Muscle of leg (tissue), 16 donors: ENCODE results near the gene STK10. TPM values are rescaled to one million over a fixed set of nuclear protein-coding genes. Genes with fewer than 3 reads are reported as not detected.
A peak's percentile ranks its signal among the peaks of the same experiment; 100 is the strongest.

Source experiments
- DNase-seq: peaks from one replicate; pipeline ENCODE4 v3.0.0; 2013
- H3K27ac ChIP-seq: one replicate; pipeline ENCODE4 v1.5.1; 2013; ENCODE audit warnings: mild to moderate bottlenecking, low read length, control low read depth
- H3K27me3 ChIP-seq: one replicate; pipeline ENCODE4 v1.6.1; 2013; ENCODE audit warnings: low read length; ENCODE audit not compliant: control insufficient read depth, insufficient read depth
- H3K36me3 ChIP-seq: one replicate; pipeline ENCODE4 v1.6.1; 2013; ENCODE audit warnings: low read length; ENCODE audit not compliant: control insufficient read depth, insufficient read depth
- H3K4me1 ChIP-seq: one replicate; pipeline ENCODE4 v1.6.1; 2013; ENCODE audit warnings: low read length; ENCODE audit not compliant: control insufficient read depth, insufficient read depth
- H3K4me3 ChIP-seq: one replicate; pipeline ENCODE4 v1.5.1; 2013; ENCODE audit warnings: low read length, control low read depth
- H3K9me3 ChIP-seq: replicated peaks from 2 replicates; pipeline ENCODE4 v1.6.1; 2013; ENCODE audit warnings: low read depth, low read length; ENCODE audit not compliant: control insufficient read depth
- WGBS: methylation state at CpG from one replicate; pipeline ENCODE4 v1.1.5; 2013; ENCODE audit warnings: missing lambda C conversion rate; ENCODE audit not compliant: insufficient coverage; 5-methylcytosine and 5-hydroxymethylcytosine counted together
- long read RNA-seq, 11 donors: transcript quantifications; one replicate each; lab custom pipeline, GENCODE V29; 2026
- polyA plus RNA-seq, 8 donors: library from polyadenylated mRNA; unstranded; fragments of 120-200 nt; gene quantifications; one replicate each; pipeline versions ENCODE4 v1.2.1 to v1.2.3, GENCODE V29; 2013; ENCODE audit warnings: inconsistent platforms in 1 of 8, low replicate concordance in 1 of 8; ENCODE audit not compliant: insufficient read length in 8 of 8, insufficient read depth in 1 of 8
- total RNA-seq: library from RNA; stranded (reverse); fragments of 120-200 nt; gene quantifications from one replicate; pipeline ENCODE4 v1.2.4, GENCODE V29; 2013

Gene STK10
- total RNA-seq (12.5 TPM), polyA plus RNA-seq (10 to 100 TPM; 18.2 to 21.9 (median 19.0) TPM)
- long read RNA-seq, donor 1 = 0 reads
- long read RNA-seq, donor 2 = 0 reads
- long read RNA-seq, donor 3, full-length matches to known transcripts = 4 of 4 reads
- long read RNA-seq, donor 3, partial matches to known transcripts = 0 of 4 reads
- long read RNA-seq, donor 3, other reads (novel, unspliced or antisense) = 0 of 4 reads
- long read RNA-seq, donor 4 = 0 reads
- long read RNA-seq, donor 5, full-length matches to known transcripts = 1 of 1 reads
- long read RNA-seq, donor 5, partial matches to known transcripts = 0 of 1 reads
- long read RNA-seq, donor 5, other reads (novel, unspliced or antisense) = 0 of 1 reads
- long read RNA-seq, donor 6, full-length matches to known transcripts = 2 of 2 reads
- long read RNA-seq, donor 6, partial matches to known transcripts = 0 of 2 reads
- long read RNA-seq, donor 6, other reads (novel, unspliced or antisense) = 0 of 2 reads
- long read RNA-seq, donor 7, full-length matches to known transcripts = 1 of 1 reads
- long read RNA-seq, donor 7, partial matches to known transcripts = 0 of 1 reads
- long read RNA-seq, donor 7, other reads (novel, unspliced or antisense) = 0 of 1 reads
- long read RNA-seq, donor 8 = 0 reads
- long read RNA-seq, donor 9, full-length matches to known transcripts = 3 of 3 reads
- long read RNA-seq, donor 9, partial matches to known transcripts = 0 of 3 reads
- long read RNA-seq, donor 9, other reads (novel, unspliced or antisense) = 0 of 3 reads
- long read RNA-seq, donor 10, full-length matches to known transcripts = 3 of 3 reads
- long read RNA-seq, donor 10, partial matches to known transcripts = 0 of 3 reads
- long read RNA-seq, donor 10, other reads (novel, unspliced or antisense) = 0 of 3 reads
- long read RNA-seq, donor 11, full-length matches to known transcripts = 2 of 2 reads
- long read RNA-seq, donor 11, partial matches to known transcripts = 0 of 2 reads
- long read RNA-seq, donor 11, other reads (novel, unspliced or antisense) = 0 of 2 reads

GRCh38 chr5:172188033-172188892 is at the start of gene STK10:
Gene STK10, minus strand, starts transcription at chr5:172188224. Its CDS starts 182 bp downstream, at chr5:172188042.
- peak; percentile 97 for DNase-seq
- Histone ChIP-seq H3K27me3 (no peaks in the 10 kb centered on the region), H3K36me3 (no peaks in the 10 kb centered on the region), H3K4me1 (peaks cover 27% of the 10 kb centered on the region), H3K4me3 (peak within 1 kb of the TSS; percentile 97), H3K9me3 (no peaks in the 10 kb centered on the region), H3K27ac (peak within 1 kb of the TSS; percentile 82)
- WGBS = under 1% methylated on average over 99 of the region's 102 CpGs

GRCh38 chr5:172235827-172236736 is 48.1 kb upstream of the STK10 start:
- peaks cover 5% of the 10 kb centered on the region for H3K4me1 ChIP-seq
- peak; percentile 58 for DNase-seq
- H3K9me3 ChIP-seq = no peaks in the 10 kb centered on the region
- no peak overlapping the region for H3K4me3 ChIP-seq
- H3K27ac ChIP-seq = no peak overlapping the region
- H3K27me3 ChIP-seq = no peaks in the 10 kb centered on the region
- peaks cover 14% of the 10 kb centered on the region for H3K36me3 ChIP-seq
- 20% methylated on average over 1 of the region's 3 CpGs for WGBS

GRCh38 chr5:172235132-172235780 is 47.2 kb upstream of the STK10 start:
- Histone ChIP-seq H3K36me3 (peaks cover 19% of the 10 kb centered on the region), H3K27me3 (no peaks in the 10 kb centered on the region), H3K4me1 (peaks cover 5% of the 10 kb centered on the region), H3K9me3 (no peaks in the 10 kb centered on the region), H3K4me3 (no peak overlapping the region), H3K27ac (no peak overlapping the region)
- DNase-seq = peak; percentile 20
- 0% methylated on average over 2 of the region's 4 CpGs for WGBS

- Histone ChIP-seq H3K27me3 (no peaks in the 10 kb centered on the region), H3K27ac (no peak overlapping the region), H3K4me1 (peaks cover 5% of the 10 kb centered on the region), H3K9me3 (no peaks in the 10 kb centered on the region), H3K36me3 (peaks cover 19% of the 10 kb centered on the region), H3K4me3 (no peak overlapping the region)
- no peak for DNase-seq
- 96% methylated on average over 3 of the region's 4 CpGs for WGBS
Measured at GRCh38 chr5:172234031-172234430, 46.0 kb upstream of the STK10 start.

- no CpG with 5 or more reads among the region's 1 CpG for WGBS
Measured at GRCh38 chr5:172229904-172230303, 41.9 kb upstream of the STK10 start.

DNA sequence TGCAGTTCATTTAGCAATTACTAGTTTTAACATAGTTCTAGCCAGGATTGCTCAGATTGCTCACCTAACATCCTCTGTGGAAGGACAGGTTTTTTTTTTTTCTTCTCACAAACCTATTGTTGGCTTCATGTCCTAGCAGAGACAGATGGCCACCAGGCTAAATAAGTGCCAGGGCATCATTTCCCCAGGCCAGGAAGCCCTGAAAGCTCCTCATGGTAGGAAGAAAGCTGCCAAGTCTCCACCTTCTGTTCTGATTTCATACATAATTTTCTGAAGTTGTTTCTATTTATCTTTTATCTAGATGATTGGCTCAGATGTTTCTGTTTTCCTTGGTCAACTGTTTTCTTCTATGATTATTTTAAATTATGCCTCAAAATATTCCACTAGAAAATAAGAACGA is 37.0 kb upstream of the STK10 start:
- no peaks in the 10 kb centered on the region for H3K27me3 ChIP-seq
- no peaks in the 10 kb centered on the region for H3K4me1 ChIP-seq
- peaks cover 5% of the 10 kb centered on the region for H3K9me3 ChIP-seq
- WGBS = no CpG with 5 or more reads among the region's 1 CpG
- H3K36me3 ChIP-seq = peaks cover 20% of the 10 kb centered on the region
- H3K4me3 ChIP-seq = no peak overlapping the region
- no peak for DNase-seq
- H3K27ac ChIP-seq = no peak overlapping the region

More at GRCh38 chr5:172229904-172230303, 41.9 kb upstream of the STK10 start:
- no peaks in the 10 kb centered on the region for H3K9me3 ChIP-seq
- H3K27me3 ChIP-seq = no peaks in the 10 kb centered on the region
- H3K4me1 ChIP-seq = no peaks in the 10 kb centered on the region
- H3K36me3 ChIP-seq = peaks cover 24% of the 10 kb centered on the region
- H3K4me3 ChIP-seq = no peak overlapping the region
- H3K27ac ChIP-seq = no peak overlapping the region
- DNase-seq = no peak

DNA sequence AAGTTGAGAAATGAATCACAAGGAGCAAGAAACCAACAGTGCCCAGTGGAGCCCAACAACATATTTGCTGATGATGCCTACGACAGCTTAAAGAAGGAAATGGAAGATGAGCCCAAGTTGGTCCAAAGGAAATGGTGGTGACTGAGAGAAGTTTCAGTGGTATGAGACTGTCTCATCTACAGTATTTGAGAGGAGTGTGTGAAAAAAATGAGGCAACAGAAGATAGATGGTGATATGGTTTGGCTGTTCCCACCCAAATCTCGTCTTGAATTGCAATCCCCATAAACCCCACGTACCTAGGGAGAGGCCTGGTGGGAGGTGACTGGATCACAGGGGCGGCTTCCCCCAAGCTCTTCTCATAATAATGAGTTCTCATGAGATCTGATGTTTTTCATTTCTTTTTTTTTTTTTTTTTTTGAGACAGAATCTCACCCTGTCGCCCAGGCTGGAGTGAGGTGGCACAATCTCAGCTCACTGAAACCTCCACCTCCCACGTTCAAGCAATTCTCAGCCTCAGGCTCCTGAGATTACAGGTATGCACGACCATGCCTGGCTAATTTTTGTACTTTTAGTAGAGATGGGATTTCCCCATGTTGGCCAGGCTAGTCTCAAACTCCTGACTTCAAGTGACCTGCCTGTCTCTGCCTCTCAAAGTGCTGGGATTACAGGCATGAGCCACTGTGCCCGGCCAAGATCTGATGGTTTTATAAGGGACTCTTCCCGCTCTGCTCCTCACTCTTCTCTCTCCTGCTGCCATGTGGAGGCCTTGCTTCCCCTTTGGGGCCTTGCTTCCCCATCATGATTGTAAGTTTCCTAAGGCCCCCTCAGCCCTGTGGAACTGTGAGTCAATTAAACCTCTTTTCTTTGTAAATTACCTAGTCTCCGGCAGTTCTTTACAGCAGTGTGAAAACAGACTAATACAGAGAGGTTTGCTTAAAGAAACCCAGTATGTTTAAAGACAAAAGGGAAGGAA is 36.2 kb upstream of the STK10 start:
- WGBS = 80% methylated on average over 1 of the region's 10 CpGs
- no peaks in the 10 kb centered on the region for H3K27me3 ChIP-seq
- DNase-seq = no peak
- no peak overlapping the region for H3K27ac ChIP-seq
- H3K4me1 ChIP-seq = no peaks in the 10 kb centered on the region
- H3K9me3 ChIP-seq = peaks cover 11% of the 10 kb centered on the region
- no peak overlapping the region for H3K4me3 ChIP-seq
- H3K36me3 ChIP-seq = peaks cover 20% of the 10 kb centered on the region

- Histone ChIP-seq H3K36me3 (peaks cover 23% of the 10 kb centered on the region), H3K27me3 (no peaks in the 10 kb centered on the region), H3K9me3 (peaks cover 13% of the 10 kb centered on the region), H3K4me3 (no peak overlapping the region), H3K27ac (no peak overlapping the region), H3K4me1 (no peaks in the 10 kb centered on the region)
- 100% methylated on average over 1 of the region's 2 CpGs for WGBS
- no peak for DNase-seq
Measured at GRCh38 chr5:172219296-172219695, 31.3 kb upstream of the STK10 start.
